CD14-positive monocyte (primary cell): ENCODE data around the gene NECTIN1. TPM values are rescaled to one million over a fixed set of nuclear protein-coding genes. Genes with fewer than 3 reads are reported as not detected.

Experiments used
- DNase-seq, 3 donors: peaks; one replicate each; pipeline ENCODE4 v3.0.0-alpha.2; 2011 to 2022
- H2AFZ ChIP-seq: 2 replicates; pipeline ENCODE4 v1.6.0; 2012; ENCODE audit warnings: mild to moderate bottlenecking, low read depth, low read length, inconsistent platforms; ENCODE audit not compliant: insufficient read depth, poor library complexity, severe bottlenecking
- H3K27ac ChIP-seq, 2 donors: 1 replicate in 1 of 2; 2 replicates in 1 of 2; pipeline ENCODE4 v1.5.1; 2012 to 2013; ENCODE audit warnings: low read length in 2 of 2, control low read depth in 1 of 2, inconsistent platforms in 1 of 2, low read depth in 1 of 2, mild to moderate bottlenecking in 1 of 2
- H3K27me3 ChIP-seq, 2 donors: one replicate each; pipeline versions ENCODE4 v1.6.0 to v1.6.1; 2011 to 2013; ENCODE audit warnings: low read length in 2 of 2; ENCODE audit not compliant: control insufficient read depth in 2 of 2, insufficient read depth in 2 of 2
- H3K36me3 ChIP-seq, 2 donors: replicated peaks in 1 of 2; 1 replicate in 1 of 2; 2 replicates in 1 of 2; pipeline versions ENCODE4 v1.5.1 to v1.6.1; 2012 to 2013; ENCODE audit warnings: low read length in 2 of 2, control low read depth in 1 of 2, inconsistent platforms in 1 of 2, mild to moderate bottlenecking in 1 of 2; ENCODE audit not compliant: insufficient read depth in 2 of 2, control insufficient read depth in 1 of 2
- H3K4me1 ChIP-seq, 2 donors: 1 replicate in 1 of 2; 2 replicates in 1 of 2; pipeline versions ENCODE4 v1.5.1 to v1.6.1; 2012 to 2013; ENCODE audit warnings: low read length in 2 of 2, control low read depth in 1 of 2, inconsistent platforms in 1 of 2, mild to moderate bottlenecking in 1 of 2, moderate library complexity in 1 of 2; ENCODE audit not compliant: insufficient read depth in 2 of 2, control insufficient read depth in 1 of 2
- H3K4me2 ChIP-seq: replicated peaks from 2 replicates; pipeline ENCODE3; 2012; ENCODE audit warnings: low read length, moderate library complexity, mild to moderate bottlenecking; ENCODE audit not compliant: poor library complexity, severe bottlenecking; ENCODE audit errors: extremely low read depth
- H3K4me3 ChIP-seq, 3 experiments: fragments of 200-600 bp in 1 of 3; sonication (generic) in 1 of 3; replicated peaks in 1 of 3; 1 replicate in 2 of 3; 2 replicates in 1 of 3; pipeline ENCODE4 v1.5.1; 2011 to 2013; ENCODE audit warnings: low read length in 3 of 3, mild to moderate bottlenecking in 3 of 3, control low read depth in 2 of 3, low read depth in 2 of 3, inconsistent platforms in 1 of 3, moderate library complexity in 1 of 3
- H3K79me2 ChIP-seq: 2 replicates; pipeline ENCODE4 v1.6.0; 2012; ENCODE audit warnings: mild to moderate bottlenecking, control low read depth, inconsistent platforms, low read length, moderate library complexity; ENCODE audit not compliant: insufficient read depth
- H3K9ac ChIP-seq: 2 replicates; pipeline ENCODE4 v1.6.0; 2017; ENCODE audit warnings: low read length, mild to moderate bottlenecking; ENCODE audit not compliant: insufficient read depth, poor library complexity, severe bottlenecking
- H3K9me3 ChIP-seq, 2 donors: replicated peaks in 1 of 2; 1 replicate in 1 of 2; 2 replicates in 1 of 2; pipeline versions ENCODE4 v1.5.1 to v1.6.1; 2012 to 2013; ENCODE audit warnings: low read length in 2 of 2, control low read depth in 1 of 2; ENCODE audit not compliant: control insufficient read depth in 1 of 2, insufficient read depth in 1 of 2
- H4K20me1 ChIP-seq: 2 replicates; pipeline ENCODE4 v1.6.0; 2012; ENCODE audit warnings: mild to moderate bottlenecking, low read length, control low read depth, moderate library complexity; ENCODE audit not compliant: insufficient read depth
- H3K27ac Mint-ChIP-seq, 7 donors: one replicate each; pipeline ENCODE4 v1.8.0; 2020; ENCODE audit warnings: mild to moderate bottlenecking in 7 of 7, mixed read lengths in 7 of 7, moderate library complexity in 6 of 7, inconsistent platforms in 2 of 7
- H3K27me3 Mint-ChIP-seq, 3 donors: one replicate each; pipeline ENCODE4 v1.8.0; 2021 to 2022; ENCODE audit warnings: low read depth in 3 of 3, mild to moderate bottlenecking in 3 of 3, mixed read lengths in 3 of 3, moderate library complexity in 3 of 3, inconsistent platforms in 1 of 3
- H3K36me3 Mint-ChIP-seq, 2 donors: one replicate each; pipeline ENCODE4 v1.8.0; 2020; ENCODE audit warnings: mixed read lengths in 2 of 2, inconsistent platforms in 1 of 2, mild to moderate bottlenecking in 1 of 2
- H3K4me1 Mint-ChIP-seq: one replicate; pipeline ENCODE4 v1.8.0; 2020; ENCODE audit warnings: mild to moderate bottlenecking, mixed read lengths
- H3K4me3 Mint-ChIP-seq, 2 donors: one replicate each; pipeline ENCODE4 v1.8.0; 2020; ENCODE audit warnings: mild to moderate bottlenecking in 2 of 2, mixed read lengths in 2 of 2, moderate library complexity in 1 of 2
- H3K9me3 Mint-ChIP-seq, 7 donors: one replicate each; pipeline ENCODE4 v1.8.0; 2020 to 2022; ENCODE audit warnings: mixed read lengths in 7 of 7, mild to moderate bottlenecking in 6 of 7, moderate library complexity in 6 of 7, inconsistent platforms in 2 of 7
- WGBS: methylation state at CpG from one replicate; pipeline ENCODE4 v1.1.5; 2013; ENCODE audit warnings: missing lambda C conversion rate; ENCODE audit not compliant: insufficient coverage; 5-methylcytosine and 5-hydroxymethylcytosine counted together
- intact Hi-C, 2 donors: fragments of 100-400 bp; cut with micrococcal nuclease; formaldehyde crosslinking; loops; one replicate each; pipeline versions ENCODE4 v1.15.0 to v1.15.1; 2023
- polyA plus RNA-seq, 3 donors: library from polyadenylated mRNA; depleted of rRNA in 1 of 3; unstranded in 2 of 3; stranded (reverse) in 1 of 3; fragments of 300-500 nt in 2 of 3; fragments of >200 nt in 1 of 3; fragmentation: Illumina TruSeq in 2 of 3; gene quantifications; 1 replicate in 2 of 3; 2 replicates in 1 of 3; pipeline ENCODE4 v1.2.3, GENCODE V29; 2012 to 2021
- TF ChIP-seq, protein P1 (sequence below): fragments of 200-600 bp; IDR thresholded peaks from one replicate; pipeline ENCODE4 v1.8.0; 2022; ENCODE audit warnings: antibody characterized with exemption, mild to moderate bottlenecking

NECTIN1 gene
- polyA plus RNA-seq, 3 donors: 0.53 to 8.3 (median 0.85) TPM

DNA sequence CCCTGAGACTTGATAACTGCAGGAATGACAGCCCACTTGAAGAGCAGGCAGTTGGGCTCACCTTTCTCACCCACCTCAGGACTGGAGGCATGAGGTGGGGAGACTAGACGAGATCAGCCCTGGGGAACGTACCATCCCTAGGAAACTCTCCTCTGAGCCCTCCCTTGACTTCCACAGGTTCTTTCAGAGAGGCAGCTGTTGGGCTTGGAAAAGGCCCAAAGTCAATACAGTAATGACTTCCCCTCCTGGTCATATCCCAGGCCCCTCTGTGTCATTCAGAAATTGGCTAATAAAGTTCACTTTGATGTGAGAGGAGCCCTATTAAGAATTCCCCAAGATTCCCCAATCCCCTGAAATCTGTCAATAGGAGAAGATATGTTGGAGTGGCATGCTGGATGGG lies 5.8 kb upstream of the NECTIN1 start:
- TF ChIP-seq, protein P1, sequence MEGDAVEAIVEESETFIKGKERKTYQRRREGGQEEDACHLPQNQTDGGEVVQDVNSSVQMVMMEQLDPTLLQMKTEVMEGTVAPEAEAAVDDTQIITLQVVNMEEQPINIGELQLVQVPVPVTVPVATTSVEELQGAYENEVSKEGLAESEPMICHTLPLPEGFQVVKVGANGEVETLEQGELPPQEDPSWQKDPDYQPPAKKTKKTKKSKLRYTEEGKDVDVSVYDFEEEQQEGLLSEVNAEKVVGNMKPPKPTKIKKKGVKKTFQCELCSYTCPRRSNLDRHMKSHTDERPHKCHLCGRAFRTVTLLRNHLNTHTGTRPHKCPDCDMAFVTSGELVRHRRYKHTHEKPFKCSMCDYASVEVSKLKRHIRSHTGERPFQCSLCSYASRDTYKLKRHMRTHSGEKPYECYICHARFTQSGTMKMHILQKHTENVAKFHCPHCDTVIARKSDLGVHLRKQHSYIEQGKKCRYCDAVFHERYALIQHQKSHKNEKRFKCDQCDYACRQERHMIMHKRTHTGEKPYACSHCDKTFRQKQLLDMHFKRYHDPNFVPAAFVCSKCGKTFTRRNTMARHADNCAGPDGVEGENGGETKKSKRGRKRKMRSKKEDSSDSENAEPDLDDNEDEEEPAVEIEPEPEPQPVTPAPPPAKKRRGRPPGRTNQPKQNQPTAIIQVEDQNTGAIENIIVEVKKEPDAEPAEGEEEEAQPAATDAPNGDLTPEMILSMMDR: no peak
- Mint-ChIP-seq H3K4me1 (peaks cover 8% of the 10 kb centered on the region), H3K9me3 (peaks cover 0 to 2% (median 0%) of the 10 kb centered on the region in 7 donors), H3K36me3 (no peaks in the 10 kb centered on the region), H3K27me3 (peaks cover 7 to 25% (median 16%) of the 10 kb centered on the region in 3 donors), H3K4me3 (no peak overlapping the region), H3K27ac (no peak overlapping the region)
- Histone ChIP-seq H2AFZ (no peak overlapping the region), H3K27ac (no peak overlapping the region), H3K27me3 (peaks cover 0 to 2% of the 10 kb centered on the region in 2 donors), H3K9me3 (no peaks in the 10 kb centered on the region), H3K4me2 (no peak overlapping the region), H4K20me1 (no peaks in the 10 kb centered on the region), H3K79me2 (no peaks in the 10 kb centered on the region), H3K4me1 (peaks cover 6 to 7% of the 10 kb centered on the region in 2 donors), H3K9ac (no peak overlapping the region), H3K4me3 (no peak overlapping the region), H3K36me3 (no peaks in the 10 kb centered on the region)
- DNase-seq: no peak
- no CpG with 5 or more reads among the region's 2 CpGs for WGBS
- intact Hi-C loops: no loop called here

DNA sequence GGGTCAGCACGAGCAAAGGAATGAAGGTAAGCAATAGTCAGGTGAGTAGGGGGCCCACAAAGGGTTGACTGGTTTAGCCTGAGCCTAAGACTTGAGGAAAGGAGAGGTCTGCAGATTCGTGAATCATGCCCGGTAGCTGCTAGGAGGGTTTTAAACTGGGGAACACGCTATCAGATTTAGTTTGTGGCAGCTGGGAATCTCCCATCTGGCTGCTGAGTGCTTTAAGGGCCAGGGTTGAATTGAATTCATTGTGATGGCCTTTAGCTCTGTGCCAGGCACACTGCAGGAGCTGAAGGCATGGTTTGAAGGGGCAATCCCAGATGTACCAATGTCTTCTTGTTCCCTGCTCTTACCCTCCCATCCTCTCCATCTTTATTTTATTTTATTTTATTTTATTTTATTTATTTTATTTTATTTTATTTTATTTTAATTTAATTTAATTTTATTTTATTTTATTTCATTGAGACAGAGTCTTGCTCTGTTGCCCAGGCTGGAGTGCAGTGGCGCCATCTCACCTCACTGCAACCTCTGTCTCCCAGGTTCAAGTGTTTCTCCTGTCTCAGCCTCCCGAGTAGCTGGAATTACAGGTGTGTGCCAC lies 1.9 kb upstream of the NECTIN1 start:
- intact Hi-C loops: no loop called here
- Mint-ChIP-seq H3K36me3 (no peaks in the 10 kb centered on the region), H3K27ac (no peak overlapping the region), H3K9me3 (peaks cover 0 to 3% (median 0%) of the 10 kb centered on the region in 7 donors), H3K4me1 (peaks cover 31% of the 10 kb centered on the region), H3K27me3 (peaks cover 12 to 35% (median 29%) of the 10 kb centered on the region in 3 donors), H3K4me3 (no peak overlapping the region)
- H3K27ac ChIP-seq: no peak overlapping the region
- H2AFZ ChIP-seq: no peak overlapping the region
- H3K4me3 ChIP-seq: no peak overlapping the region
- H3K9ac ChIP-seq: no peak overlapping the region
- TF ChIP-seq, protein P1: no peak
- H4K20me1 ChIP-seq: peaks cover 17% of the 10 kb centered on the region
- no peaks in the 10 kb centered on the region for H3K36me3 ChIP-seq
- peaks cover 24% of the 10 kb centered on the region for H3K79me2 ChIP-seq
- WGBS: 90% methylated on average over 4 of the region's 6 CpGs
- H3K4me2 ChIP-seq: no peak overlapping the region
- peaks cover 32 to 35% of the 10 kb centered on the region in 2 donors for H3K4me1 ChIP-seq
- DNase-seq: no peak
- no peaks in the 10 kb centered on the region for H3K9me3 ChIP-seq
- peaks cover 0 to 19% of the 10 kb centered on the region in 2 donors for H3K27me3 ChIP-seq
